NCI-H2227 treated with DMSO at 0.1 percent for 48 hours (cell line): ENCODE results near the gene CCDC141.

Experiments used
- DNase-seq: peaks from one replicate; lab custom pipeline; 2025; lab: John Stamatoyannopoulos, UW

The CCDC141 gene

GRCh38 chr2:178829299-178829960, 220.5 kb downstream of the CCDC141 start:
- peak; percentile 53 for DNase-seq

GRCh38 chr2:178828486-178828881, 221.5 kb downstream of the CCDC141 start:
- peak; percentile 64 for DNase-seq

- DNase-seq = peak; percentile 65
Observed at GRCh38 chr2:178827739-178828485, 222.0 kb downstream of the CCDC141 start.

- no peak for DNase-seq
Observed at GRCh38 chr2:178827111-178827510, 222.8 kb downstream of the CCDC141 start.

GRCh38 chr2:178825183-178825582, 224.8 kb downstream of the CCDC141 start:
- DNase-seq = no peak

GRCh38 chr2:178824181-178824580, 225.8 kb downstream of the CCDC141 start:
- no peak for DNase-seq

- no peak for DNase-seq
Observed at GRCh38 chr2:178819992-178820391, 229.9 kb downstream of the CCDC141 start.

- DNase-seq = no peak
Observed at GRCh38 chr2:178819147-178819875, 230.6 kb downstream of the CCDC141 start.

GRCh38 chr2:178811901-178812300, 238.0 kb downstream of the CCDC141 start:
- no peak for DNase-seq

GRCh38 chr2:178811045-178811444, 238.9 kb downstream of the CCDC141 start:
- DNase-seq = no peak

GRCh38 chr2:178810422-178810821, 239.5 kb downstream of the CCDC141 start:
- DNase-seq = no peak

- DNase-seq = no peak
Observed at GRCh38 chr2:178807227-178808008, 242.5 kb downstream of the CCDC141 start, which contains the start of gene TTN. TTN (minus strand) TSS chr2:178807423; CDS start chr2:178804642, 2,781 bp downstream.

- DNase-seq = no peak
Observed at GRCh38 chr2:178806543-178806942, 243.4 kb downstream of the CCDC141 start.

GRCh38 chr2:178805457-178805856, 244.5 kb downstream of the CCDC141 start:
- no peak for DNase-seq

GRCh38 chr2:178804791-178805190, 245.1 kb downstream of the CCDC141 start:
- no peak for DNase-seq

- no peak for DNase-seq
Observed at GRCh38 chr2:178800510-178800909, 249.4 kb downstream of the CCDC141 start.

- no peak for DNase-seq
Observed at GRCh38 chr2:178799305-178799704, 250.6 kb downstream of the CCDC141 start.

- DNase-seq = peak; percentile 78
Observed at GRCh38 chr2:178796079-178796677, 253.8 kb downstream of the CCDC141 start.

GRCh38 chr2:178787934-178788333, 262.0 kb downstream of the CCDC141 start:
- DNase-seq = no peak

- no peak for DNase-seq
Observed at GRCh38 chr2:178787155-178787554, 262.8 kb downstream of the CCDC141 start.

GRCh38 chr2:178783889-178784288, 266.0 kb downstream of the CCDC141 start:
- no peak for DNase-seq

- DNase-seq = no peak
Observed at GRCh38 chr2:178782236-178782635, 267.7 kb downstream of the CCDC141 start.
